HepG2 (cell line): ENCODE measurements around the gene SLC38A3. TPM values are rescaled to one million over a fixed set of nuclear protein-coding genes. Genes with fewer than 3 reads are reported as not detected.

Experiments used
- GLMP ChIP-seq: sonication (generic); formaldehyde crosslinking; IDR thresholded peaks from 2 replicates; pipeline ENCODE4 v1.9.0; 2021; ENCODE audit warnings: missing genetic modification reagents, mild to moderate bottlenecking, borderline replicate concordance
- GTF2F1 ChIP-seq: fragments of 150-350 bp; IDR thresholded peaks from 2 replicates; pipeline ENCODE4 v1.6.1; 2014; ENCODE audit warnings: low read length
- ISL2 ChIP-seq: sonication (generic); formaldehyde crosslinking; IDR thresholded peaks from 2 replicates; pipeline ENCODE4 v1.5.0; 2020; ENCODE audit warnings: missing genetic modification reagents
- MYNN ChIP-seq: sonication (generic); formaldehyde crosslinking; IDR thresholded peaks from 2 replicates; pipeline ENCODE4 v1.4.0; 2020; ENCODE audit warnings: mild to moderate bottlenecking, low read depth, missing genetic modification reagents
- NFYB ChIP-seq: sonication (generic); formaldehyde crosslinking; IDR thresholded peaks from 2 replicates; pipeline ENCODE4 v1.4.0; 2020; ENCODE audit warnings: missing genetic modification reagents
- PRMT3 ChIP-seq: sonication (generic); formaldehyde crosslinking; IDR thresholded peaks from 2 replicates; pipeline ENCODE4 v1.8.1; 2022; ENCODE audit warnings: low read depth, mild to moderate bottlenecking, moderate library complexity, missing genetic modification reagents, borderline replicate concordance
- RFX5 ChIP-seq: IDR thresholded peaks from 2 replicates; pipeline ENCODE4 v1.6.1; 2011; ENCODE audit warnings: low read depth, low read length, improper control_type of control experiment
- SNAPC4 ChIP-seq: sonication (generic); formaldehyde crosslinking; IDR thresholded peaks from 2 replicates; pipeline ENCODE4 v1.4.0; 2020; ENCODE audit warnings: mild to moderate bottlenecking, missing genetic modification reagents
- TRIM22 ChIP-seq: fragments of 450-650 bp; IDR thresholded peaks from 2 replicates; pipeline ENCODE4 v1.6.1; 2017
- ZBTB10 ChIP-seq: sonication (generic); formaldehyde crosslinking; IDR thresholded peaks from 2 replicates; pipeline ENCODE4 v1.4.0; 2020; ENCODE audit warnings: missing genetic modification reagents, borderline replicate concordance
- ZFAT ChIP-seq: sonication (generic); formaldehyde crosslinking; conservative IDR thresholded peaks from 2 replicates; pipeline ENCODE4 v1.8.1; 2023; ENCODE audit warnings: missing genetic modification reagents, inconsistent platforms
- ZNF589 ChIP-seq: sonication (generic); formaldehyde crosslinking; conservative IDR thresholded peaks from 2 replicates; pipeline ENCODE4 v1.8.0; 2022; ENCODE audit warnings: mild to moderate bottlenecking, moderate library complexity, missing genetic modification reagents
- ZNF777 ChIP-seq: sonication (generic); formaldehyde crosslinking; IDR thresholded peaks from 2 replicates; pipeline ENCODE4 v1.4.0; 2020; ENCODE audit warnings: missing genetic modification reagents
- polyA plus RNA-seq, 8 experiments: library from polyadenylated mRNA; depleted of rRNA in 3 of 8; stranded (reverse) in 7 of 8; unstranded in 1 of 8; fragments of >200 nt; fragmentation: Illumina TruSeq in 4 of 8; extraction: Trizol in 4 of 8; gene quantifications; 2 replicates each; pipeline versions ENCODE4 v1.2.1 to v1.2.3, GENCODE V29; 2011 to 2016; ENCODE audit warnings: low read depth in 4 of 8, missing spikeins in 1 of 8, mixed read lengths in 1 of 8; ENCODE audit not compliant: insufficient read depth in 1 of 8
- total RNA-seq, 5 experiments: library from RNA; depleted of rRNA; stranded (reverse); fragments of >200 nt; fragmentation: Illumina TruSeq; extraction: Trizol; gene quantifications; 2 replicates each; pipeline ENCODE4 v1.2.3, GENCODE V29; 2016; ENCODE audit warnings: low read depth in 1 of 5

SLC38A3 gene
- total and polyA plus RNA-seq, 2 of the 13 experiments (the other 11 are each of a cell fraction or from before 2014, with no cell fraction given), result 29.8 to 164 TPM

GRCh38 chr3:50235716-50236483 lies 30.8 kb downstream of the SLC38A3 start, which contains the start of gene GNAI2 (continued):
- TF ChIP-seq GLMP (CRISPR knock-in tag), result no peak
- no peak for TF ChIP-seq SNAPC4 (CRISPR knock-in tag)
- no peak for TF ChIP-seq GTF2F1
- no peak for TF ChIP-seq ZBTB10 (CRISPR knock-in tag)
- peak; percentile 82 for TF ChIP-seq ZNF777
- no peak for TF ChIP-seq MYNN (CRISPR knock-in tag)
- 0 out of 2 replicates have a peak, but pooled peaks have one; percentile 22 for TF ChIP-seq PRMT3
- peak; percentile 81 for TF ChIP-seq RFX5
- TF ChIP-seq ISL2, result no peak
- TF ChIP-seq ZFAT (CRISPR knock-in tag), result no peak
- no peak for TF ChIP-seq ZNF589 (CRISPR knock-in tag)
- TF ChIP-seq NFYB (CRISPR knock-in tag), result peak; percentile 84
- TF ChIP-seq TRIM22, result no peak
